ENCODE data around the gene ACOT6.
"Not testable (repeated sequence)": the region's sequence is repeated elsewhere in the genome, so short reads cannot be mapped to it uniquely, and the experiment has no call there.

The ACOT6 gene, protein sequence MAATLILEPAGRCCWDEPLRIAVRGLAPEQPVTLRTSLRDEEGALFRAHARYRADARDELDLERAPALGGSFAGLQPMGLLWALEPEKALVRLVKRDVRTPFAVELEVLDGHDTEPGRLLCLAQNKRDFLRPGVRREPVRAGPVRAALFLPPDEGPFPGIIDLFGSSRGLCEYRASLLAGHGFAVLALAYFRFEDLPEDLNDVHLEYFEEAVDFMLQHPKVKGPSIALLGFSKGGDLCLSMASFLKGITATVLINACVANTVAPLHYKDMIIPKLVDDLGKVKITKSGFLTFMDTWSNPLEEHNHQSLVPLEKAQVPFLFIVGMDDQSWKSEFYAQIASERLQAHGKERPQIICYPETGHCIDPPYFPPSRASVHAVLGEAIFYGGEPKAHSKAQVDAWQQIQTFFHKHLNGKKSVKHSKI

DNA sequence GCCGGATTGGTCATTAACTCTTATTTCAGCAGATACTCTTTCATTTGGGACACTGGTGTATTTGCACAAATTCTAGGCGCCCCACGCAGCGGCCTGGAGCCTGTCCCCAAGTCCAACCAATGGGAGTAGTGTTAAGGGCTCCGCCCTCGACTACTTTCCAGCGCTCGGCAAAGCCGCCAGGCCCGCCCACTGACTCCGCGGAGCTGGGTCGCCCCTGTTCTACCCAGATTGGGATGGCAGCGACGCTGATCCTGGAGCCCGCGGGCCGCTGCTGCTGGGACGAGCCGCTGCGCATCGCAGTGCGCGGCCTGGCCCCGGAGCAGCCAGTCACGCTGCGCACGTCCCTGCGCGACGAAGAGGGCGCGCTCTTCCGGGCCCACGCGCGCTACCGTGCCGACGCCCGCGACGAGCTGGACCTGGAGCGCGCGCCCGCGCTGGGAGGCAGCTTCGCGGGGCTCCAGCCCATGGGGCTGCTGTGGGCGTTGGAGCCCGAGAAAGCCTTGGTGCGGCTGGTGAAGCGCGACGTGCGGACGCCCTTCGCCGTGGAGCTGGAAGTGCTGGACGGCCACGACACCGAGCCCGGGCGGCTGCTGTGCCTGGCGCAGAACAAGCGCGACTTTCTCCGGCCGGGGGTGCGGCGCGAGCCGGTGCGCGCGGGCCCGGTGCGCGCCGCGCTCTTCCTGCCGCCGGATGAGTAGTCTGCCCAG is at the start of gene ACOT6:
Gene ACOT6 (plus strand): TSS at position 179 of the 707 bp plus-strand sequence. CDS start 55 bp downstream, at position 234.
- DNase-seq, result peak; percentile 53

DNA sequence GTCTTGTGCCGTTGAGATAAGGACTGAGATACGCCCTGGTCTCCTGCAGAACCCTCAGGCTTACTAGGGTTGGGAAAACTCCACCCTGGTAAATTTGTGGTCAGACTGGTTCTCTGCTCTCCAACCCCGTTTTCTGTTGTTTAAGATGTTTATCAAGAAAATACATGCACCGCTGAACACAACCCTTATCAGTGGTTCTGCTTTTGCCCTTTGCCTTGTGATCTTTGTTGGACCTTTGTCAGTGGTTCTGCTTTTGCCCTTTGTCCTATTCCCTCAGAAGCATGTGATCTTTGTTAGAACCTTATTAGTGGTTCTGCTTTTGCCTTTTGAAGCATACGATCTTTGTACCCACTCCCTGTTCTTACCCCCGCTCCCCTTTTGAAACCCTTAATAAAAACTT is 49.6 kb upstream of the ACOT6 start:
- not testable (repeated sequence) for DNase-seq

DNA sequence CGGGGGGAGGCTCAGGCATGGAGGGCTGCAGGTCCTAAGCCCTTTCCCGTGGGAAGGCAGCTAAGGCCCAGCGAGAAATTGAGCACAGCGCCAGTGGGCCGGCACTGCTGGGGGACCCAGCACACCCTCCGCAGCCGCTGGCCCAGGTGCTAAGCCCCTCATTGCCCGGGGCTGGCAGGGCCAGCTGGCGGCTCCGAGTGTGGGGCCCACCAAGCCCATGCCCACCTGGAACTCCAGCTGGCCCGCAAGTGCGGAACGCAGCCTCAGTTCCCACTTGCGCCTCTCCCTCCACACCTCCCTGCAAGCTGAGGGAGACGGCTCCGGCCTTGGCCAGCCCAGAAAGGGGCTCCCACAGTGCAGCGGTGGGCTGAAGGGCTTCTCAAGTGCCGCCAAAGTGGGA is 45.9 kb upstream of the ACOT6 start:
- not testable (repeated sequence) for DNase-seq

DNA sequence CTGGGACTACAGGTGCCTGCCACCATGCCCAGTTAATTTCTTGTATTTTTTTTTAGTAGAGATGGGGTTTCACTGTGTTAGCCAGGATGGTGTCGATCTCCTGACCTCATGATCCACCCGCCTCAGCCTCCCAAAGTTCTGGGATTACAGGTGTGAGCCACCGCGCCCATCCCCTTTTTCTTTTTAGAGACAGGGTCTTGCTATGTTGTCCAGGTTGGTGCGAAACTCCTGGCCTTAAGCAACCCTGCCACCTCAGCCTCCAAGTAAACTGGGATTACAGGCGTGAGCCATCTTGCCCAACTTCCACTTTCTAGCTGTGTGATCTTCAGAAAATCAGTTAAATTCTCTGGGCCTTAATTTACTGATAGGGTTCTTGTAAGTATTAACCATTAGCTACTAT is 45.4 kb upstream of the ACOT6 start:
- not testable (repeated sequence) for DNase-seq

DNA sequence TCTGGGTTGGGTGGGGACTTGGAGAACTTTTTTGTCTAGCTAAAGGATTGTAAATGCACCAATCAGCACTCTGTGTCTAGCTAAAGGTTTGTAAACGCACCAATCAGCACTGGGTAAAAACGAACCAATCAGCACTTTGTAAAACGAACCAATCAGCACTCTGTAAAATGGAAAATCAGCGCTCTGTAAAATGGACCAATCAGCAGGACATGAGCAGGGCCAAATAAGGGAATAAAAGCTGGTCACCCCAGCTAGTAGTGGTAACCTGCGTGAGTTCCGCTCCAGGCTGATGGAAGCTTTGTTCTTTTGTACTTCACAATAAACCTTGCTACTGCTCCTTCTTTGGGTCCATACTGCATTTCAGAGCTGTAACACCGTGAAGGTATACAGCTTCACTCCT is 45.0 kb upstream of the ACOT6 start:
- no peak for DNase-seq

DNA sequence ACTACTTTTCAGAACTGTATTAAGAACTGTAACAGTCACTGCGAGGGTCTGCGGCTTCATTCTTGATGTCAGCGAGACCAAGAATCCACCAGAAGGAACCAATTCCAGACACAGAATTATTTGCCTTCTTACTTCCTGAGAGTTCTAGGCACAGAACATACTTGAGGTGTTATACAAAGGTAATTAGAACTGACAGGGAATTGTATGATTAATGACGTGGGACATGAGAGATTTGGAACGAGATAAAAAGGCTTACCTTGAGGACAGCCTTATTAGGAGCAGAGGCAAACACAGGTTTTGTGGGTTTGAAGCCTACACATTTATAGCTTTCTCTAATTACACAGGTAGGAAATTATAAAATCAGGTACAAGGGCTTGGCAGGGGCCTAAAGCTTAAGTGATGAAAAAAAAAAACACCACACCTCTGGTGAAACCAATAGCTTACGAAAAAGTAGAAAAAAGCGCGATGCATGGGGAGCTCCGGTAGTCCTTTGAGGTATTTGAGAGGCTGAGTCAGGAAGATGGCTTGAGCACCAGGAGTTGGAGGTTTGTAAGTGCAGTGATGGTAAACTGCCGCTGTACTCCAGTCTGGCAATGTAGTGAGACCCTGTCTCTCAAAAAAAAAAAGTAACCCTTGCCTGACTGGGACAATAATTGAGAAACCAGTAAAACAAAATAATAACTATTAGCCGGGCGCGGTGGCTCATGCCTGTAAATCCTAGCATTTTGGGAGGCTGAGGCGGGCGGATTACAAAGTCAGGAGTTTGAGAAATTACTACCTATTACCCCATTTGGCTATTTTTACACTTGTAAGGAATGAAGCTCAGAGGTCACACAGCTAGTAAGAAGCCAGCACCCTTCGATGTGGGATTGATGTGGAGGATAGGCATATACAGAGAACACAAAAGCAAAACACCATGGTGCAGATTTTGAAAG is 44.1 kb upstream of the ACOT6 start:
- DNase-seq, result peak; percentile 80

DNA sequence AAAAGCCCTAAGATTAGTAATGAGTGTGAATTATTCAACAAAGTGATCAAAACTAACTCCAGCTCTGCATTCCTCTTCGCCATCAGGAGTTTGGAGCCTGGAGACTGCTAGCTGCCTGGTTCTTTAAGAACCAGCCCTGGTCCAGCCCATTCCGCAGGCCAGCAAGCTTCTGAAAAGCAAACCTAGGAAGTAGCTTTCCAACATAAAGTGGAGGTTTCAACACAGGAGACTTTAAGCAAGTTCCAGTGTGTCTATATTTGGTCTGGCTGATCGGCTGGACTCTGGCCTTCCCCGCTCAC is 43.5 kb upstream of the ACOT6 start:
- DNase-seq, result not testable (repeated sequence)

DNA sequence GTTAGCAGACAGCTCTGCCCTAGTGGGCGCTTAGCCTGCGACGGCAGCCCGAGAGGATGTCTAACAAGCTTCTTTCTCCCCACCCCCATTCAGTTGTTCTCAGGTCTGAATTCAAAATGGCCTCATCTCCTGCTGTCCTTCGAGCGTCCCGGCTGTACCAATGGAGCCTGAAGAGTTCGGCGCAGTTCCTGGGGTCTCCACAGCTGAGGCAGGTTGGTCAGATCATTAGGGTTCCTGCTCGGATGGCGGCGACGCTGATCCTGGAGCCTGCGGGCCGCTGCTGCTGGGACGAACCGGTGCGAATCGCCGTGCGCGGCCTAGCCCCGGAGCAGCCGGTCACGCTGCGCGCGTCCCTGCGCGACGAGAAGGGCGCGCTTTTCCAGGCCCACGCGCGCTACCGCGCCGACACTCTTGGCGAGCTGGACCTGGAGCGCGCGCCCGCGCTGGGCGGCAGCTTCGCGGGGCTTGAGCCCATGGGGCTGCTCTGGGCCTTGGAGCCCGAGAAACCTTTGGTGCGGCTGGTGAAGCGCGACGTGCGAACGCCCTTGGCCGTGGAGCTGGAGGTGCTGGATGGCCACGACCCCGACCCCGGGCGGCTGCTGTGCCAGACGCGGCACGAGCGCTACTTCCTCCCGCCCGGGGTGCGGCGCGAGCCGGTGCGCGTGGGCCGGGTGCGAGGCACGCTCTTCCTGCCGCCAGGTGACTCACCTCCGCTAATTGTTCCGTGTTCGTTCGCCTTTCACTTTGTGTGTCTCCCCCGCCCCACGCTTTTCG is 42.9 kb upstream of the ACOT6 start, which contains the start of gene ACOT2:
Gene ACOT2 (plus strand): TSS at position 29 of the 774 bp plus-strand sequence. CDS start 28 bp downstream, at position 57.
- DNase-seq, result peak; percentile 92

DNA sequence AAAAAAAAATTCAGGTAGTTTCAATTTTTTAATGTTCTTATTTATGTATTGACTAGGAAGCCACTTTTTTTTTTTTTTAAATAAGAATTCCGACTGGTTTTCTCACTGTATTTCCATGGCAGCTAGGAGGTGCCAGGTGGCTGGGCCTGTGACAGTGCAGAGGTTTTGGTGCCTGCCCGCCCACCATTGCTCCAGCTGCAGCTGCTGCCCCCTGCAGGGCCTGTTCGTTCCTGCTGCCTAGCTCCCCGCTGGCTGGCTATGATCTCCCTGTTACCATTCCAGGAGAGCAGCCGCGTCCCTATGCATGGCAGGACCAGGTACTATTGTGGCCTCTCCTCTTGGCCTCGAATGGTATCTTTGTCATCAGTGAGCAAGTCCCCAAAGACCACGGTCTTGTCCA is 41.4 kb upstream of the ACOT6 start:
- peak; percentile 8 for DNase-seq

DNA sequence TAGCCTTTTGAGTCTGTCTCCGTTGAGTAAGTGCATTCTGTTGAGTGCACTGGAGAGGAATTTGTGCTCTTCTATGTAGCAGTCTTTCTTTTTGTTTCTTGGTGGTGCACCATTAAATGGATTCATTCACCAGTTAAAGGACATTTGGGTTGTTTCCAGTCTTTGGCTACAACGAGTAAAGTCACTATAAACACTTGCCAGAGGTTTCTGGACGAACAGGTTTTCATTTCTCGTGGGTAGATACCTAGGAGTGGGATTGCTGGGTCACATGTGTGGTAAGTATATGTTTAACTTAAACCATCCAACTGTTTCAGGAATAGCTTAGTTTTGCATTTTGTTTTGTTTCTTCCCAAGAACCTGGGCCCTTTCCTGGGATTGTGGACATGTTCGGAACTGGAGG is 39.3 kb upstream of the ACOT6 start:
- not testable (repeated sequence) for DNase-seq

DNA sequence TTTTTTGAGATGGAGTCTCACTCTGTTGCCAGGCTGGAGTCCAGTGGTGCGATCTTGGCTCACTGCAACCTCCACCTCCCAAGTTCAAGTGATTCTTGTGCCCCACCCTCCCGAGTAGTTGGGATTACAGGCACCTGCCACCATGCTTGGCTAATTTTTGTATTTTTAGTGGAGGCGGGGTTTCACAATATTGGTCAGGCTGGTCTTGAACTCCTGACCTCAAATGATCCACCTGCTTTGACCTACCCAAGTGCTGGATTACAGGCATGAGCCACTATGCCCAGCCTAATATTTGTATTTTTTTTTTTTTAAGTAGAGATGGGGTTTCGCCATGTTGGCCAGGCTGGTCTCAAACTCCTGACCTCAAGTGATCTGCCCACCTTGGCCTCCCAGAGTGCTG is 38.6 kb upstream of the ACOT6 start:
- not testable (repeated sequence) for DNase-seq

DNA sequence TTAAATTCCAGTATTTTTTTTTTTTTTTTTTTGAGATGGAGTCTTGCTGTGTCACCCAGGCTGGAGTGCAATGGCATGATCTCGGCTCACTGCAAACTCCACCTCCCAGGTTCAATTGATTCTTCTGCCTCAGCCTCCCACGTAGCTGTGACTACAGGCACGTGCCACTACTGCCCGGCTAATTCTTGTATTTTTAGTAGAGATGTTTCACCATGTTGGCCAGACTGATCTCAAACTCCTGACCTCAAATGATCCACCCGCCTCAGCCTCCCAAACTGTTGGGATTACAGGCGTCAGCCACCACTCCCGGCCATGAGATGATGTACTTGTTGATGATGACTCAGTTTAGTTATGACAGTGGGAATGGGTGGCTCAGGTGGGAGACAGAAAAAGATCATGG is 38.1 kb upstream of the ACOT6 start:
- DNase-seq, result not testable (repeated sequence)

DNA sequence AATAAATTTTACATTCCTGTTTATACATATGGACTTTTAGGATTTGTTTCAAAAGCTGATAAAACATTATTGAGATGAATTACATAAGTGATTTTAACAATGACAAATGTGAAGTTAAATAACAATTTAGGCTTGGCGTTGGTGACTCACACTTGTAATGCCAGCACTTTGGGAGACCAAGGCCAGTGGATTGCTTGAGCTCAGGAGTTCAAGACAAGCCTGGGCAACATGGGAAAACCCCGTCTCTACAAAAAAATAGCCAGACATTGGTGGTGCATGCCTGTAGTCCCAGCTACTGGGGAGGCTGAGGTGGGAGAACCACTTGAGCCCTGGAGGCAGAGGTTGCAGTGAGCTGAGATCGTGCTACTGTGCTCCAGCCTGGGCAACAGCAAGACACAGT is 35.9 kb upstream of the ACOT6 start:
- DNase-seq, result no peak

DNA sequence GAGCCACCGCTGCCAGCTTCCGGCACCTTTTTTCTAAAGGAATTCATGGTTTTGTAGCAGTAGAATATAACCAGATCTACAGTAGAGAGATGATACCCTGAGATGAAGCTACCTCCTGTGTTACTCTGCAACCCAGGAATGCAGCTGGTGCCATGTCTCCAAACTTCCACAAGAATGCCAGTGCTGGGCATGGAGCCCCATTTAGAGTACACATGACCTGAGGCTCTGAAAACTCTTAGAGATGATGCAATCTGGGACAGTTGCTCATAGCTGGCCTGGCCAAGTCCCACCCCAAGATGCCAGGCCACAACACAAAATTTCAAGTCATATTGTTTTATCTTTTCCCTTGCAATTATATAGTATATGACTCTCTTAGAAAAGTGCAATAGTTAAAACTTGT is 35.1 kb upstream of the ACOT6 start:
- not testable (repeated sequence) for DNase-seq

DNA sequence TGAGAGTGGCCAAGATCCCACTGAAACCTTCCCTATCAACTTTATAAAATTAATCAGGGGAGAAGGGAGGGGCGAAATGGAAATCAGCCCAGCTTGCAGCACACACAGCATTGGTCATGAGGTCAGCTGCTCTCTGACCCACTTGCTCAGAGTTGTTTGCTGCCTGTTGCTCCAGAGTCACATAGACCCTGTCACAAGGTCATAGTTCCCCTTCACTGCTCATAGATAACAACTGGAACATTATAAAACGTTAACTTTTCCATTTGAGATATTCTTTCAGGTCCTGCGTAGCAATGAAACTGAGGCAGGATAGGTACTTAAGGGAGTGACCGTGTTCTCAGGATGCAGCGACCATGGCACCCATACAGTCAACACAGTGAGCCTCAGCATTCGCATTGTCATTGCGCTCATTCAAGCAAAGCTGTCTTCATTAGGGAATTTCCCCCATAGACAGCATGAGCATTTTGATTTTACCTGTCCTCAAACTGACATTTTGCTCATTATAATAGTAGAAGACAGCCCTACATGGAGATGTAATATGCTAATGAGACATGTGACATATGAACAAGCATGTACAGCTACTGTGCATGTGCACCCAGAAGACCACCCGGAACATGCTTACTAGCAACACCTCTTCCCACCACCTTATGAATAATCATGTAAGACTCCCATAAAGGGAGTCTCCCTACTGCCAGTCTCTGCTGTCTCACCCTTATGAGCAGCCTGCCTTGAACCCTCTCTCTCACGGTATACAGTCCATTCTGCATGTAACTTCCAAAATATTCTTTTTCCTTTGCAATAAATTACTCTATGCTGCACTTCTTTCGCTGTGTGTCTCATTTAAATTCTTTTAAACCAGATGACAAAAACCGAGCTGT is 30.0 kb upstream of the ACOT6 start:
- DNase-seq, result not testable (repeated sequence)

DNA sequence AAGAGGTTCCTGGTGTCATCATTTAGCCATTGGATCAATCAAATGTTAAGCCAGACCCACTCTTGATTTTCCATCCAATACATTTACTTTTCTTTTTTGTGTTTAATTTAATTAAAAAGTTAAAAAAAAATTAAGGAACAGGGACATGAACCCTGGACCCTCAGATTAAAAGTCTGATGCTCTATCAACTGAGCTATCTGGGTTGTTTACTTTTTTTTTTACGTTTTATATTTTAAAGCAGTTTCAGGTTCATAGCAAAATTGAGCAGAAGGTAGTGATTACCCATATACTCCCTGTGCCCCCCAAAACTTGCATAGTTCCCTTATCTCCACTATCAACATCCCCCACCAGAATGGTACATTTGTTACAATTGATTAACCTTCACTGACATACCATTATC is 23.6 kb upstream of the ACOT6 start:
- no peak for DNase-seq

DNA sequence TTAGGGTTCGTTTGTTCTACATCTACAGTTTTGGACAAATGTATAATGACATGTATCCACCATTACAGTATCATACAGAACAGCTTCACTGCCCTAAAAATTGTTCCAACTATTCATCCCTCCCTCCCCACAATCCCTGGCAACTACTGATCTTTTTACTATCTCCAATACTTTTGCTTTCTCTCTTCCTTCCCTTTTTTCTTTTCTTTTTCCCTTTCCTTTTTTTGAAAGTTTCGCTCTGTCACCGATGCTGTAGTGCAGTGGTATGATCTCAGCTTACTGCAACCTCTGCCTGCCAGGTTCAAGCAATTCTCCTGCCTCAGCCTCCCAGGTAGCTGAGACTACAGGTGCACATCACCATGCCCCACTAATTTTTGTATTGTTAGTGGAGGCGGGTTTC is 23.2 kb upstream of the ACOT6 start:
- DNase-seq, result no peak

DNA sequence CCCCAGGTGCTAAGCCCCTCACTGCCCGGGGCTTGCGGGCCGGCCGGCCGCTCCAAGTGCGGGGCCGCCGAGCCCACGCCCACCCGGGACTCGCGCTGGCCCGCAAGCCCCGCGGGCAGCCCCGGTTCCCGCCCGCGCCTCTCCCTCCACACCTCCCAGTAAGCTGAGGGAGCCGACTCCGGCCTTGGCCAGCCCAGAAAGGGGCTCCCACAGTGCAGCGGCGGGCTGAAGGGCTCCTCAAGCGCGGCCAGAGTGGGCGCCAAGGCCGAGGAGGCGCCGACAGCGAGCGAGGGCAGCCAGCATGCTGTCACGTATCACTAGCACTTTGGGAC is 21.7 kb upstream of the ACOT6 start:
- DNase-seq, result not testable (repeated sequence)

DNA sequence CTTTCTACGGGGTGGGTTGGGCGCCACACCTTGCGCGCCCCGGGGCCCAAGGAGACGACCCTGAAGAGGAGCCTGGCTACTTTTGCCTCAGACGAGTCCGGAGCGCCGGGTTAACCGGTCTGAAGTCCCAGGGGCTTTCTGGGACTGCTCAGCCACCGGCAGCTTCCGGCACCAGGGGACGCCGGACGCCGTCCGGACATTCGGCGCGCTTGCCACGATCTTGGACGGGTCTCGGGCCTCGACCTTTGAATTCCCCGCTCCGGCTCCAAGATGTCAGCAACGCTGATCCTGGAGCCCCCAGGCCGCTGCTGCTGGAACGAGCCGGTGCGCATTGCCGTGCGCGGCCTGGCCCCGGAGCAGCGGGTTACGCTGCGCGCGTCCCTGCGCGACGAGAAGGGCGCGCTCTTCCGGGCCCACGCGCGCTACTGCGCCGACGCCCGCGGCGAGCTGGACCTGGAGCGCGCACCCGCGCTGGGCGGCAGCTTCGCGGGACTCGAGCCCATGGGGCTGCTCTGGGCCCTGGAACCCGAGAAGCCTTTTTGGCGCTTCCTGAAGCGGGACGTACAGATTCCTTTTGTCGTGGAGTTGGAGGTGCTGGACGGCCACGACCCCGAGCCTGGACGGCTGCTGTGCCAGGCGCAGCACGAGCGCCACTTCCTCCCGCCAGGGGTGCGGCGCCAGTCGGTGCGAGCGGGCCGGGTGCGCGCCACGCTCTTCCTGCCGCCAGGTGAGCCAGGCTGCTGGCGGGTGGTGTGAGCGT is 20.4 kb upstream of the ACOT6 start, which contains the start of gene ACOT4:
Gene ACOT4 (plus strand): TSS at position 184 of the 760 bp plus-strand sequence. CDS start 87 bp downstream, at position 271.
- peak; percentile 49 for DNase-seq

DNA sequence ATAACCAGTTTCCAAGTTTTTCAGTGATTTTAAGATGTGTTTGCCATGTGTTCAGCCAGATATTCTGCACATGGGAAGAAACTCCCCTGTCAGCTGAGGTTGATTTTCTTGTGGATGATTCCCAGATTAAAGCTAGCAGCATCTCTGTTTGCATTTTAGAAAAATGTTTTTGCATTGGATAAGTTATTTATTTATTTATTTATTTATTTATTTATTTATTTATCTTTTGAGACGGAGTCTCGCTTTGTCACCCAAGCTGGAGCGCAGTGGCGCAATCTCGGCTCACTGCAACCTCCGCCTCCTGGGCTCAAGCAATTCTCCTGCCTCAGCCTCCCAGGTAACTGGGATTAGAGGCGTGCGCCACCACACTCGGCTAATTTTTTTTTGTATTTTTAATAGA is 17.8 kb upstream of the ACOT6 start:
- no peak for DNase-seq

DNA sequence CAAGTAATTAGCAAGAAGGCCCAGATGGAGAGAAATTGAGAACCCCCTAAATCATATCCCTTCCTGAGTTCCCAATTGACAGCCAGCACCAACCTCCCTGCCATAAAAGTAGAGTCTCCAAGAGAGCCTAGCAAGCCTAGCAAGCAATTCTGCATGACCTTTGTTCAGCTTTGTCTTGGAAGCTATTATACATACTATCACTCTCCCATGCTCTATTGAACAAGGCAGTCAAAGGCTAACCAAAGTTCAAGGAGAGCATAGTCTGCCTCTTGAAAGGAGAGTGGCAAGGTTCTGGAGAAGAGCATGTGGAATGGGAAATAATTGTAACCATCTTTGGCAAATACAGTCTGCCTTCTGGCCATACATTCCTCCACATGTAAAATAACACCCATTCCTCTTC is 12.8 kb upstream of the ACOT6 start:
- DNase-seq, result no peak
